Right atrium auricular region (tissue), 2 donors: ENCODE measurements around the gene PDE9A. TPM values are rescaled to one million over a fixed set of nuclear protein-coding genes. Genes with fewer than 3 reads are reported as not detected.

Experiments
- DNase-seq: peaks from one replicate; pipeline ENCODE4 v3.0.0-alpha.2; 2019; ENCODE audit warnings: low spot score
- H3K27ac ChIP-seq, 2 donors: fragments of 200-600 bp; sonication (generic); 1 replicate in 1 of 2; 2 replicates in 1 of 2; pipeline ENCODE4 v1.5.1; 2016 to 2019
- H3K27me3 ChIP-seq, 2 donors: fragments of 200-600 bp; sonication (generic); one replicate each; pipeline versions ENCODE4 v1.5.1 to v1.6.0; 2017 to 2019
- H3K36me3 ChIP-seq: fragments of 200-600 bp; sonication (generic); one replicate; pipeline ENCODE4 v1.5.1; 2016
- H3K4me1 ChIP-seq, 2 donors: fragments of 200-600 bp; sonication (generic); one replicate each; pipeline versions ENCODE4 v1.5.1 to v1.6.0; 2017 to 2019
- H3K4me3 ChIP-seq, 2 donors: fragments of 200-600 bp; sonication (generic); 1 replicate in 1 of 2; 2 replicates in 1 of 2; pipeline ENCODE4 v1.5.1; 2017 to 2019; ENCODE audit warnings: mild to moderate bottlenecking in 1 of 2, moderate library complexity in 1 of 2
- H3K9me3 ChIP-seq, 2 donors: fragments of 200-600 bp; sonication (generic); one replicate each; pipeline ENCODE4 v1.5.1; 2019
- CTCF ChIP-seq, 2 donors: fragments of 200-600 bp; sonication (generic); IDR thresholded peaks; one replicate each; pipeline ENCODE4 v1.5.1; 2019; ENCODE audit warnings: antibody characterized with exemption in 2 of 2
- total RNA-seq, 2 donors: library from RNA; depleted of rRNA; stranded (reverse); fragments of >200 nt; gene quantifications; one replicate each; pipeline ENCODE4 v1.1.0, GENCODE V29; 2016

Gene PDE9A
- total RNA-seq, 2 donors from 2014 or later: 1.1 to 2.0 TPM

DNA sequence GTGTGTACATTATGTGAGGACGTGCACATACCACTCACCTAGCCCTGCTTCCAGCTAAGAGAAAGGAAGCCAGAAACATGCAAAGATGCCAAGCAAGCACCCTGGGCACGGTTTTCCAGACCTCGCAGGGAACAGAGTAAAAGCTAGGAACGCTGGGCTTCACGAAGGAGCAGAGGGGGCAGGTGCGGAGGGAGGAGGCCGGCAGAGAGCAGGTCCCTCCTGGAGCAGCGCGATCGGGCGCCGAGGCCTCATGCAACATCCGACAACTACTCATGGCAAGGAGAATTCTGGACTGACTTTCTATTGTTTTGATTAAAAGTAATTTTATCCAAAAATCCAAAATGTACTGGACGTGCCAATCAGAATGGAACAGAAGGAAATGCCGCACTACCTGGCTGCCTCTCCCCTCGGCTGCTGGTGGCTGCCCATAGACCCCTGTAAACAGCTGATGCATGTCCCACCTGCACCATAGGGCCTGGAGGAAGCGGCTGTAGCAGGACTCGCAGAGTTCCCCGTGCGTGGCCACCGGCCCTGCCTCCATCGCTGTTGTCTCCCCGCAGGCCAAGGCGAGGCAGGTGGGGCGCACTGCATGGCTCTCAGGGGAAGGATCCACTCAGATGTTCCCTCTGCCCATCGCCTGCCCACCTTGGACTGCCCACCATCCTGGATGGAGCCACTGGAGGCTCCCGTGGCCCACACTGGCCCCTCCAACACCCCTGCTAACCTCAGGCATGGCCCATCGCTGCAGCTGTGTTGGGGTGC is 132.4 kb downstream of the PDE9A start:
- no peak for DNase-seq
- no peaks in the 10 kb centered on the region for H3K27me3 ChIP-seq

DNA sequence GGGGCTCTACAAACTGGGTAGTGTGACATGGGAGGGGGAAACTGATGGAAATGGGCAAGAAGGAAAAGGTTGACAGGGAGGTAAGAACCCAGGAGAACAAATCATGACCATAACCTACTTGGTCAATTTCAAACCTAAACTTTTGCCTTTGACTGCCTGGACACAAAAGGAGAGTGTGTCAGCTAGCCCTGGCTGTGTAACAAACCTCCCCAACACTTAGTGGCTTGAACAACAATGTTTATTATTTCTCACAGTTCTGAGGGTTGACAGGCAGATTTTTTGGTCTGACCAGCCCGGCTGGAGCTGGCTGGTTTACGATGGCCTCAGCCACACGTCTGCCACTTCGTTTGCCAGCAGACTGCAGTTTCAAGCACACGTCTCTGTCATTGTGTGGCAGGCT is 133.5 kb downstream of the PDE9A start:
- Histone ChIP-seq H3K4me3 (no peak overlapping the region), H3K36me3 (no peaks in the 10 kb centered on the region), H3K27me3 (no peaks in the 10 kb centered on the region), H3K4me1 (peaks cover 0 to 16% of the 10 kb centered on the region in 2 donors), H3K27ac (no peak overlapping the region), H3K9me3 (peaks cover 0 to 4% of the 10 kb centered on the region in 2 donors)
- TF ChIP-seq CTCF (IDR thresholded peaks at IDR 0.05): no peak
- no peak for DNase-seq

More for the DNA sequence above, 132.4 kb downstream of the PDE9A start:
- Histone ChIP-seq H3K9me3 (peaks cover 0 to 4% of the 10 kb centered on the region in 2 donors), H3K4me1 (peaks cover 0 to 27% of the 10 kb centered on the region in 2 donors), H3K36me3 (no peaks in the 10 kb centered on the region), H3K27ac (no peak overlapping the region), H3K4me3 (no peak overlapping the region)
- no peak for TF ChIP-seq CTCF (IDR thresholded peaks at IDR 0.05)

DNA sequence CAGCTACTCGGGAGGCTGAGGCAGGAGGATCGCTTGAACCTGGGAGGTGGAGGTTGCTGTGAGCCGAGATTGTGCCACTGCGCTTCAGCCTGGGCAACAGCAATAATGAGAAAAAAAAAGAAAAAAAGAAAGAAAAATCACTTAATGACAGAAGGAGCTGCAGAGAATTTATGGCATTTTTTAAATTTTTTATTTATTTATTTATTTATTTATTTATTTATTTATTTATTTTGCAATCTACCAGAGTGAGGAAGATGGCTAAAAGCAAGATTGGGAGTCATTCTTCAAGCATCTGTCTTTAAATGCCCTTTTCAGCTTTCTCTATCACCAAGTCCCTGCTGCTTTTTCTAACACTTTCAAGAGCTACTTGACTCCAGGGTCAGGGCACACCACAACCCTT is 134.2 kb downstream of the PDE9A start:
- peaks cover 0 to 4% of the 10 kb centered on the region in 2 donors for H3K9me3 ChIP-seq
- H3K27ac ChIP-seq: no peak overlapping the region
- peaks cover 0 to 9% of the 10 kb centered on the region in 2 donors for H3K4me1 ChIP-seq
- no peaks in the 10 kb centered on the region for H3K27me3 ChIP-seq
- no peak for TF ChIP-seq CTCF (IDR thresholded peaks at IDR 0.05)
- no peaks in the 10 kb centered on the region for H3K36me3 ChIP-seq
- DNase-seq: no peak
- no peak overlapping the region for H3K4me3 ChIP-seq

GRCh38 chr21:42790520-42791065 is 137.2 kb downstream of the PDE9A start:
- DNase-seq: no peak
- Histone ChIP-seq H3K9me3 (peaks cover 0 to 4% of the 10 kb centered on the region in 2 donors), H3K4me3 (no peak overlapping the region), H3K36me3 (no peaks in the 10 kb centered on the region), H3K27ac (no peak overlapping the region), H3K4me1 (no peaks in the 10 kb centered on the region), H3K27me3 (no peaks in the 10 kb centered on the region)
- no peak for TF ChIP-seq CTCF (IDR thresholded peaks at IDR 0.05)

GRCh38 chr21:42793774-42794173 is 140.4 kb downstream of the PDE9A start:
- H3K27me3 ChIP-seq: no peaks in the 10 kb centered on the region
- TF ChIP-seq CTCF (IDR thresholded peaks at IDR 0.05): no peak
- no peaks in the 10 kb centered on the region for H3K4me1 ChIP-seq
- no peak for DNase-seq
- H3K9me3 ChIP-seq: no peaks in the 10 kb centered on the region
- no peak overlapping the region for H3K27ac ChIP-seq
- H3K36me3 ChIP-seq: no peaks in the 10 kb centered on the region
- no peak overlapping the region for H3K4me3 ChIP-seq
